ENCODE results near the gene RASGRF2.

RASGRF2 gene

GRCh38 chr5:80978772-80979317 lies 18.7 kb downstream of the RASGRF2 start:
- Histone ChIP-seq H3K4me1 (no peaks in the 10 kb centered on the region), H3K9me3 (no peaks in the 10 kb centered on the region), H3K4me3 (ENCODE audit: low read depth, low read length) (no peak overlapping the region), H3K36me3 (no peaks in the 10 kb centered on the region), H3K27me3 (no peaks in the 10 kb centered on the region)
- TF ChIP-seq, protein P1, sequence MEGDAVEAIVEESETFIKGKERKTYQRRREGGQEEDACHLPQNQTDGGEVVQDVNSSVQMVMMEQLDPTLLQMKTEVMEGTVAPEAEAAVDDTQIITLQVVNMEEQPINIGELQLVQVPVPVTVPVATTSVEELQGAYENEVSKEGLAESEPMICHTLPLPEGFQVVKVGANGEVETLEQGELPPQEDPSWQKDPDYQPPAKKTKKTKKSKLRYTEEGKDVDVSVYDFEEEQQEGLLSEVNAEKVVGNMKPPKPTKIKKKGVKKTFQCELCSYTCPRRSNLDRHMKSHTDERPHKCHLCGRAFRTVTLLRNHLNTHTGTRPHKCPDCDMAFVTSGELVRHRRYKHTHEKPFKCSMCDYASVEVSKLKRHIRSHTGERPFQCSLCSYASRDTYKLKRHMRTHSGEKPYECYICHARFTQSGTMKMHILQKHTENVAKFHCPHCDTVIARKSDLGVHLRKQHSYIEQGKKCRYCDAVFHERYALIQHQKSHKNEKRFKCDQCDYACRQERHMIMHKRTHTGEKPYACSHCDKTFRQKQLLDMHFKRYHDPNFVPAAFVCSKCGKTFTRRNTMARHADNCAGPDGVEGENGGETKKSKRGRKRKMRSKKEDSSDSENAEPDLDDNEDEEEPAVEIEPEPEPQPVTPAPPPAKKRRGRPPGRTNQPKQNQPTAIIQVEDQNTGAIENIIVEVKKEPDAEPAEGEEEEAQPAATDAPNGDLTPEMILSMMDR (IDR thresholded peaks at IDR 0.05; ENCODE audit: low read depth, low read length) = no peak
- no peak for DNase-seq

- Histone ChIP-seq H3K36me3 (no peaks in the 10 kb centered on the region), H3K4me3 (ENCODE audit: low read depth, low read length) (no peak overlapping the region), H3K27me3 (no peaks in the 10 kb centered on the region), H3K9me3 (no peaks in the 10 kb centered on the region), H3K4me1 (no peaks in the 10 kb centered on the region)
- DNase-seq = no peak
- TF ChIP-seq, protein P1 (IDR thresholded peaks at IDR 0.05; ENCODE audit: low read depth, low read length) = no peak
Observed at GRCh38 chr5:80982093-80982492, 21.9 kb downstream of the RASGRF2 start.

- TF ChIP-seq, protein P1 (IDR thresholded peaks at IDR 0.05; ENCODE audit: low read depth, low read length) = no peak
- H3K4me3 ChIP-seq (ENCODE audit: low read depth, low read length) = no peak overlapping the region
- H3K4me1 ChIP-seq = no peaks in the 10 kb centered on the region
- no peaks in the 10 kb centered on the region for H3K9me3 ChIP-seq
- no peaks in the 10 kb centered on the region for H3K27me3 ChIP-seq
- DNase-seq = no peak
- H3K36me3 ChIP-seq = no peaks in the 10 kb centered on the region
Observed at GRCh38 chr5:80985600-80986228, 25.6 kb downstream of the RASGRF2 start.

GRCh38 chr5:80986382-80986781 lies 26.2 kb downstream of the RASGRF2 start:
- no peak for DNase-seq
- no peaks in the 10 kb centered on the region for H3K27me3 ChIP-seq
- H3K36me3 ChIP-seq = no peaks in the 10 kb centered on the region
- TF ChIP-seq, protein P1 (IDR thresholded peaks at IDR 0.05; ENCODE audit: low read depth, low read length) = no peak
- no peaks in the 10 kb centered on the region for H3K9me3 ChIP-seq
- no peaks in the 10 kb centered on the region for H3K4me1 ChIP-seq
- no peak overlapping the region for H3K4me3 ChIP-seq (ENCODE audit: low read depth, low read length)

GRCh38 chr5:80987078-80987766 lies 27.1 kb downstream of the RASGRF2 start:
- TF ChIP-seq, protein P1 (IDR thresholded peaks at IDR 0.05; ENCODE audit: low read depth, low read length) = no peak
- DNase-seq = no peak
- Histone ChIP-seq H3K27me3 (no peaks in the 10 kb centered on the region), H3K9me3 (no peaks in the 10 kb centered on the region), H3K4me1 (no peaks in the 10 kb centered on the region), H3K36me3 (no peaks in the 10 kb centered on the region), H3K4me3 (ENCODE audit: low read depth, low read length) (no peak overlapping the region)

- no peak for DNase-seq
- no peaks in the 10 kb centered on the region for H3K4me1 ChIP-seq
- H3K36me3 ChIP-seq = no peaks in the 10 kb centered on the region
- no peaks in the 10 kb centered on the region for H3K9me3 ChIP-seq
- H3K4me3 ChIP-seq (ENCODE audit: low read depth, low read length) = no peak overlapping the region
- H3K27me3 ChIP-seq = no peaks in the 10 kb centered on the region
- TF ChIP-seq, protein P1 (IDR thresholded peaks at IDR 0.05; ENCODE audit: low read depth, low read length) = no peak
Observed at GRCh38 chr5:80988419-80988935, 28.3 kb downstream of the RASGRF2 start.
